Activated CD4-positive, alpha-beta T cell treated with anti-CD3 and anti-CD28 coated beads for 4 hours (primary cell): Measurements from ENCODE around the gene EIF2D.
A peak's percentile ranks its signal among the peaks of the same experiment; 100 is the strongest.

Experiments
- DNase-seq, 2 donors: peaks; one replicate each; pipeline ENCODE4 v3.0.0-alpha.2; 2020

Gene EIF2D

DNA sequence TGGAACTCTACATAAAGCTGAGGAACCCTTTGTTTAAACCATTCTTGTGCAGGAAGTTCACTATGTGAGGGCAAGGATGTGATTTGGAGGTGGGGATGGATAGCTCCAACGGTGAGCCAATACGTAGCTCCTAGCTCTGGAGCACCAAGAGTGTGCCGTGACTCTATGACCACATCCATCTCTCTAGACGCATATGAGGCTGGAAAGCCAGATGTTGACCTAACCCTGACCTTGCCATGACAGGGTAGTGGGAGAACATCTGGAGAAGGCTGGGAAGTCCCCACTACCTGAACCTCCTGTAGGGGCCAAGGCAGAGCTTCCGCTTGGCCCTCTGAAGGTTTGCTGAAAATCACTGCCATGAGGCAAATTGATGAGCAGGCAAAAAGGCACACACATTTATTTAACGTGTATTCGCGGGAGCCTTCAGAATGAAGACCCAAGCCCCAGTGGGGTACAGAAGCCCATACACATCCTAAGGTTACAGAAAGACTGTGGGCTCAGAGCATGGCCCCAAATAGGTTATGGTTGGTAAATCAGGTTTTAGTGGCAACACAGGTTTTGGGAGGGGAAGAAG is 43.4 kb downstream of the EIF2D start:
- DNase-seq = no peak

DNA sequence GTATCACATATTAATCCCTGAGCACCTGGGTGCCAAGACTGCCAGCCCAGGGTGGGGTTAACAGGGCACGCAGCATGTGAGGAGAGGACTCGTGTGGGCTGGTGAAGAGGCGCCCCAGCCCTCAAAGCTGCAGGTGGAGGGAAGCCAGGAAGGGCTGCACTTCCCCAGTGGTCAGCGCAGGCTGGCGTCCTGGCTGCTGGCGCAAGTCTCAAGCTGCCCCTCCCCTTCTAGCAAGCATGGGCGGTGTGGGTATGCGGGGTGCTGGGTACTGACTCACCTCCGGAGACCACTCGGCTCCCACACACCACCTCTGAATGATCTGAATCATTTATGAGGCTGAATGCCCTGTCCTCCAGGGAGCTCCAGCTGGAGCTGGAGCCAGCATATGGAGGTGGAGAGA is 44.0 kb downstream of the EIF2D start:
- DNase-seq = peak in 1 of 2 donors; percentile 52

DNA sequence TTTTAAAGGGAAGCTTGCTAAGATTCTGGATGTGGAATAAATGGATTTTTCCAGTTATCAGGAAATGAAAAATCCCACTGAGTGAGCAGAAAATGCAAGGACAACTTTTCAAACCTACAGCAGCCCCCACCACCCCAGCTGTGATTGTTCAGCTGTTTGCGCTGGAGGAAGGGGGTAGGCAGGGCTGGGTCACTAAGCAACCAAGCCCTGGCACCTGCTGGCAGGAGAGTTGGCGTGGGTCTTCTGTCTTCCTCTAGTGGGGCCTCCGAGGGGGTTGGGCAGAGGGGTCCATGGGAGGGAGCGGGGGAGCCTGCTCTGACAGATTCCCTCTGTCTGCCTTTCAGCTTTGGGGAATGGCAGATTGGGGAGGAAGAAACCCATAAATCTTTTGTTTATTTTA is 45.3 kb downstream of the EIF2D start:
- DNase-seq = no peak

DNA sequence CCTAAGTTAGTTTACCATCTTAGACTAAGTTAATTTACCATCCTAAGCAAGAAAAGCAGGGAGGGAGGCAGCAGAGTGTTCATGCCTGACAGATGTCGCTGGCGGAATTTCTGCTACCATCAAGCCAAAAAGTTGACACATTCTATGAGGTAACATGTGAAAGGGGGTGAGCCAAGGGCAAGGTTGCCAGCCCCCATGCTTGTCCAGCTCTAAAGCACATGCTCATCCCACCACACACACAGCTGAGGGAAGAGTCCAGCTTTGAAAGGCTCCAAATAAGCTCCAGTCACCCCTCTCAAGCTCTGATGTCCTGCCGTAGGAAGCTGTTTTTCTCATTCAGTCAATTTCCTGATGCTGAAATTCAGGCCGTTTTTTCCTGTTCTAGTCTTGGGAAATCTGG is 46.3 kb downstream of the EIF2D start:
- DNase-seq = no peak

DNA sequence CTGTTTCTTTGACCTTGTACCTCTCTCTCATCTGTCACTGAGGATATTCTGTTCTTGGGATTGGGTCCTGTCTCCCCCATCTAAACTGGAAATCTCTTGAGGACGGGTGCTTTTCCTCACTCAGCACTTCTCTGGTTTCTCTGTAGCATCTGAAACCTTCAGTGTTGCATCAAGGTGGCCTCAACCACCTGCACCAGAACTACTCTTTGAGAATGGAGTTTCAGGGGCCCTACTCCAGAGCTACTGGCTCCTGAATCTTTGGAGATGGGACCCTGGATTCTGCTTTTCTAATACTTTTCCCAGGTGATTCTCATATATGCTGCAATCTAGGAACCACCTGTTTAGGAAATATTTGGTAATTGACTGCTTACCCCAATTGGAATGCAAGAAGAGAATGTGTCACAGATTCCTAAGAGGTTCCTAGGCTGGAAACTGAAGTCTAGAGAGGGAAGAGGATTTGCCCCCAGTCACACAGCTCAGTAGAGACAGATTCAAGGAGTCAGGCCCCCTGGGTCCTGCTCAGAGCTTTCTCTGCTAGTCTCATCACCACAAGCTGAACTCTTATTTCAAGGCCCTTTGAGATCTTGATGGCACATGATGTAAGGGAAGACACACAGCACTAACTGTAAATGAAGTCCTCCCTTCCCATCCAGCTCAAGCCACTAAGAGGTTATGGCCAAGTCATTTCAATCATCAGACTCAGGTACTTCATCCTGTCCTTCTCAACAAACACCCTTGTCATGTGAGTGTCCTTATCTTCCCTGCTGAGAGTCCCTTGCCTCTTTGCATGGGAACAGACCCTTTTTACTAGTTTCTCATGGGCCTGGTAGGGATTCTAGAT is 48.7 kb downstream of the EIF2D start:
- DNase-seq = no peak

DNA sequence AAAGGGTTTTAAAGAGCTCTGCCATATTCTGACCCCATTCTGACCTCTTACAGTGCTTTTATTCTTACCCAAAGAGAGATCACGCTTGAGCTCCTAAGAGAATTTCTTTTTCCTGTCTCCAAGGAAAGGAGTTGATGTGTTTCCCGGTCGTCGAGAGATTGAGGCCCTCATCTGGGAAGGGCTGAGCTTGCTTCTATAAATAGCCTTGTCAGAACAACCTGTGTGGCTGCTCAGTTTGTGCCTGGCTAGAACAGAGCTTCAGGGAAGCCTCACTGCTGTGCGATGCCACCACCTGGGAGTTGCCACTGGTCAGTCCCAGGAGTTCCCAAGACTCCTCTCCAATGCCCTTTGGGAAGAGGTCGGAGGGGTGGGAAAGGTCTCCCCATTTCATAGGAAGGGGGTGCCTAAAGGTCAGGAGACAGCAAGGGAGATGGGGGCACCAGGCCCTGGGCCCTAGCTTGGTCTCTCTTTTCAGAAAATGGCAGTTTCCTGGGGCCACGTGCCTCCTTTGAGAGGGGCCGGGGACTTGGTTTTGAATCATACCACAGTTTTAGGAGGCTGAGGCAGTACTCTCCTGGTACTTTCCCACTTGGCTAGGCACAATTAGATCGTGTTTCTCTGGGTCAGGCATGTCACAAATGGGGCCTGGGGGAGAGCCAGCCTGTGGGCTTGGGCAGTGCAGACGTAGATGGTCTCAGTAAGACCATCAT is 52.1 kb downstream of the EIF2D start:
- peak in 1 of 2 donors; percentile 58 for DNase-seq

- peak in 1 of 2 donors; percentile 59 for DNase-seq
These were observed 52.6 kb downstream of the EIF2D start for GRCh38 chr1:206559672-206559995.

GRCh38 chr1:206558794-206559671 is 53.2 kb downstream of the EIF2D start:
- peak in 1 of 2 donors; percentile 33 for DNase-seq

DNA sequence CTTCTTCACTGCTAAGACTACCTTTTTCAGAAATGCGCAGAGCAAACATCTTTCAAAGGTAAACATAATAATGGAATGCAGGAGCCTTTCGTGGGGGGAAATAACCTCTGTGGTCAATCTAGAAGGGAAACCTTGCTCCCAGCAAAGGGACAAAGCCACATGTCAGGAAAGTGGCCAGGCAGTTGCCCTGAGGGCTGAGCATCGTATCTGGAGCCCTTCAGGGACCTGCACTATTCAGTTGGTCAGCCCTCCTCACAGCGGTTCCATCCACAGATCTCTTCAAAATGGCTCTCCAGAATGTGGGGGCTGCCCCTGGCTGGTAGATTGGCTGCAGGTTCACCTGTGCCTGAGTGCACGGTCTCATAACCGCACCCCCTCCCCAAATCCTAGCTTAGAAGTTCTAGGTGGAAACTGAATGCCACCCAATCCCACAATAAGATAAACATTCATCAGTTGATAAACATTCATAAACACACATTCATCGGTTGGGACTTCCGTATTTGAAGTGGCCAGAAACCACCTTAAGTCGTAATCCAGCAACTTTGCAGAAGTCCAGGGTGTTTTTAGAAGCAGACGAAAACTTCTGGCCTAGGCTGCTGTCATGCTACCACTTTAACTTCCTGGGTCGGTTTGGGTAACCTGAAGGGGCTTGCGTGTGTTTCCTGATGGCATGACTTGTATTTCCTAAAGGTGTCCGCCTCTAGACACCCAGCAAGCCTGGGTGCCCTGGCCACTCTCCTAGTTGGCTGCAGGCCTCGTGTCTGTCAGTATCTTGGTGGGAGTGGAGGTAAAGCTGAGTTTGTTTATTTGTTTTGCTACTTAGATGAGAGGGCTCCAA is 54.4 kb downstream of the EIF2D start:
- peak in 1 of 2 donors; percentile 34 for DNase-seq

DNA sequence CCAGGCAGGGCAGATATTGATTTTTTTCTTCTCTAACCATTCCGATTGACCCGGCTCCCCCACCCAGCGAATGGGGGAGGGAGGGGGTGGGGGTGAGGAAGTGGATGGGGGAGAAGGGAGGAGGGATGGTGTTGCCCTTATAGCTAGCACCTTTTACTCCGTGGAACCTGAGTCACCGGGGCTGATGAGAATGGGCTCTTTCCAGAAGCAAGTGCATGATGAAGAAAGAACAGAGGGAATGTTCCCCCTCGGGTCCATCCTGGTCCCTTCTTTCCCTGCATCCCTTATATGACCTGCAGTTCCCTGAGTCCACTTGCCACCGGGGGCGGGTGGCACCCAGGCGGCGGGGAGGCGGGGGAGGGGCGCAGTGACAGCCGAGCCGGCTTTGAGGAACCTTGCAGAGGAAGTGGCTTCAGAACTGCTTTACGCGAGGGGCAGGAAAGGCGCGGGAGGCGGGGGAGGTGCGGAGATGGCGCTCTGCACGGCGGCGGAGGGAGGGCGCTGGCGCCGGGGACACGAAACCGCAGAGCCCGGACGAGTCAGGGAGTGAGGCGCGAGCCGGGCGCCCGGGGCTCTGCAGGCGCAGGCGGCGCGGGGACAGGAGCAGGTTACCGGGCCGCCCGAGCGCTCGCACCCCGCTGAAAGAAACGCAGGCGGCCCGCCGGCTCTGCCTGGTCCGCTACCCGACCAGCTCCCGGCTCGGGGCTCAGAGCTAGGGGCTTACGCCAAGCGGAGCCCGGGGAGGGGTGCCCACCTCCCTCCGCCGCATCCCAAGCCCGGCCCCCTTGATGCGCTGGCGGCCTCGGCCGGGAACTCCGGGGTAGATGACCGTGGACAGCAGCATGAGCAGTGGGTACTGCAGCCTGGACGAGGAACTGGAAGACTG is 55.3 kb downstream of the EIF2D start:
- DNase-seq = peak; percentile 89 to 90

- peak in 1 of 2 donors; percentile 44 for DNase-seq
These were observed 56.1 kb downstream of the EIF2D start for GRCh38 chr1:206556047-206556749.

- no peak for DNase-seq
These were observed 56.8 kb downstream of the EIF2D start for GRCh38 chr1:206555473-206555935.

- DNase-seq = no peak
These were observed 57.4 kb downstream of the EIF2D start for GRCh38 chr1:206554701-206555472.

DNA sequence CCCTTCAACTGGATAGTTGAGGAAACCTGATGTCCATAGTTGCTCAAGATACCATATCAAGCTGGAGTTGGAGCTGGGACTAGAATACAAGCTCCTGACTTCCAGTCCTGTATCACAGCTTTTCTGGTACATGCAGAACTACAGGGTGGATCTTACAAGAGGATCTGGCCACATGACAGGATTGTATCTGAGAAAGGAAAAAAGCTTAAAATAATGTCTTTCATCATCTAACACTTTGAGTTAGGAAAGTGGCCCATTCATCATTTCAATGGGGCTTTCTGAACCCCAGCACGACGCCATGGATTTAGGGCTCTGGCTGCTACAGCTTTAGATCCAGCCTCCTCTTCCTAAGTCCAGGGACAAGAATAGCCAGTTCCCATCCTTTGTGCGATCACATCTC is 58.1 kb downstream of the EIF2D start:
- no peak for DNase-seq

DNA sequence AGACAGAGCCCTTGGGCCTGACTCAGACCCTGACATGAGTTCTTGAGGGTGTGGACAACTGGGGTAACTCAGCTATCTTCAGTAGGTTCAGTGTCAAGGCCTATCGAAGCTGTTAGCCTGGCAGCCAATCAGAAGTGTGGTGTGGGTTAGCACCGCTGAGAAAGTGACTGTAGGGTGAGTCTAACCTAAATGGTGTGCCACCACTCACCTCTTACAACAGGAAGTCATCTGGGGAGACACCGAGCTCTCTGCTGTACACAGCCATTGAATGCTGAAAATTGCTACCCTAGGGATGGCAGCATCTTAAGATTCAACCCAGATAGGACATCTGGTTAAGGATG is 60.3 kb downstream of the EIF2D start:
- peak; percentile 73 to 78 for DNase-seq

GRCh38 chr1:206551296-206551985 is 60.8 kb downstream of the EIF2D start:
- no peak for DNase-seq

DNA sequence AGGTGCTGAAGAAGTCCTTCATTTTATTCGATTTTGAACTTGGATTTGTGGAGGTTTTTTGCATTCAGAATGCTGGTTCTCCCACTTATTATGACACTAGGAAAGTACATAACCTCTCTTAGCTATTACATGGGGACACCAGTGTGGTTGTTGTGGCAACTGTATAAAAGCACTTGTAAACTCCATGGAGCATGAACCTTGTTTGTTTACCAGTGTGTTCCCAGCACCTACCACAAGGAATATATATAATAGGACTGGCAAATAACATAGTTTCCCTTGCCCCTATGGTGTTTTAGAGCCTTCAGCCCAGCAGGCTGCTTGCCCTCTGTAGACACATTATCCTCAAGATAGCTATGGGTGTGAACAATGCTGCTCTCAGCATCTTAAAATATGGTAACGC is 61.8 kb downstream of the EIF2D start:
- DNase-seq = no peak

GRCh38 chr1:206547104-206547503 is 65.2 kb downstream of the EIF2D start:
- DNase-seq = no peak

- DNase-seq = no peak
These were observed 66.9 kb downstream of the EIF2D start for GRCh38 chr1:206545351-206545750.
